H9 (cell line): ENCODE measurements around the gene LDB3. TPM values are rescaled to one million over a fixed set of nuclear protein-coding genes. Genes with fewer than 3 reads are reported as not detected.

Experiments
- DNase-seq: peaks from one replicate; pipeline ENCODE4 v3.0.0-alpha.2; 2017
- H2AFZ ChIP-seq: one replicate; pipeline ENCODE4 v1.6.1; 2013; ENCODE audit warnings: mild to moderate bottlenecking, low read length, control low read depth, moderate library complexity
- H2AK5ac ChIP-seq: 2 replicates; pipeline ENCODE4 v1.6.1; 2013; ENCODE audit warnings: low read length, control low read depth, mixed read lengths; ENCODE audit not compliant: insufficient read length
- H2BK120ac ChIP-seq: one replicate; pipeline ENCODE4 v1.6.1; 2013; ENCODE audit warnings: low read depth, mild to moderate bottlenecking, low read length, control low read depth, inconsistent platforms; ENCODE audit not compliant: poor library complexity, severe bottlenecking
- H2BK12ac ChIP-seq: 2 replicates; pipeline ENCODE4 v1.6.1; 2013; ENCODE audit warnings: low read length, control low read depth, mixed read lengths, low read depth; ENCODE audit not compliant: insufficient read length
- H2BK15ac ChIP-seq: 2 replicates; pipeline ENCODE4 v1.6.1; 2013; ENCODE audit warnings: low read depth, low read length, control low read depth
- H2BK20ac ChIP-seq: one replicate; pipeline ENCODE4 v1.6.1; 2013; ENCODE audit warnings: low read depth, mild to moderate bottlenecking, low read length, control low read depth, inconsistent platforms; ENCODE audit not compliant: poor library complexity, severe bottlenecking
- H2BK5ac ChIP-seq: 2 replicates; pipeline ENCODE4 v1.6.1; 2013; ENCODE audit warnings: low read length, control low read depth, mixed read lengths; ENCODE audit not compliant: insufficient read length
- H3K14ac ChIP-seq: 2 replicates; pipeline ENCODE4 v1.6.1; 2013; ENCODE audit warnings: low read length, control low read depth; ENCODE audit not compliant: insufficient read depth
- H3K18ac ChIP-seq: 2 replicates; pipeline ENCODE4 v1.6.1; 2013; ENCODE audit warnings: low read depth, mild to moderate bottlenecking, mixed read lengths, low read length, control low read depth; ENCODE audit not compliant: insufficient read length
- H3K23ac ChIP-seq: 2 replicates; pipeline ENCODE4 v1.6.1; 2013; ENCODE audit warnings: low read length, control low read depth, mixed read lengths, low read depth; ENCODE audit not compliant: insufficient read length
- H3K23me2 ChIP-seq: 2 replicates; pipeline ENCODE4 v1.6.1; 2013; ENCODE audit warnings: low read depth, mild to moderate bottlenecking, mixed read lengths, low read length, control low read depth; ENCODE audit not compliant: insufficient read length, poor library complexity, severe bottlenecking
- H3K27ac ChIP-seq: 2 replicates; pipeline ENCODE4 v1.5.1; 2013; ENCODE audit warnings: low read length, control low read depth, mixed read lengths, low read depth; ENCODE audit not compliant: insufficient read length
- H3K27me3 ChIP-seq: 2 replicates; pipeline ENCODE4 v1.6.1; 2013; ENCODE audit warnings: low read length, control low read depth, inconsistent platforms; ENCODE audit not compliant: insufficient read depth
- H3K4ac ChIP-seq: 2 replicates; pipeline ENCODE4 v1.6.1; 2013; ENCODE audit warnings: low read depth, mild to moderate bottlenecking, control low read depth, inconsistent platforms, low read length, moderate library complexity
- H3K4me1 ChIP-seq: 2 replicates; pipeline ENCODE4 v1.6.1; 2013; ENCODE audit warnings: low read length, control low read depth, inconsistent platforms; ENCODE audit not compliant: insufficient read depth
- H3K4me2 ChIP-seq: 2 replicates; pipeline ENCODE4 v1.6.1; 2013; ENCODE audit warnings: low read length, control low read depth, mixed read lengths; ENCODE audit not compliant: insufficient read length, insufficient read depth
- H3K56ac ChIP-seq: 2 replicates; pipeline ENCODE4 v1.6.1; 2013; ENCODE audit warnings: low read depth, mild to moderate bottlenecking, mixed read lengths, low read length, control low read depth; ENCODE audit not compliant: insufficient read length
- H3K79me1 ChIP-seq: 2 replicates; pipeline ENCODE4 v1.6.1; 2013; ENCODE audit warnings: low read depth, mild to moderate bottlenecking, moderate library complexity, low read length, control low read depth, inconsistent platforms; ENCODE audit not compliant: insufficient read depth, poor library complexity, severe bottlenecking
- H3K79me2 ChIP-seq: 2 replicates; pipeline ENCODE4 v1.6.1; 2013; ENCODE audit warnings: low read length, control low read depth, inconsistent platforms; ENCODE audit not compliant: insufficient read depth
- H3K9ac ChIP-seq: 2 replicates; pipeline ENCODE4 v1.6.1; 2013; ENCODE audit warnings: low read length, control low read depth, mixed read lengths; ENCODE audit not compliant: insufficient read length; ENCODE audit errors: extremely low read depth
- H3K9me3 ChIP-seq: one replicate; pipeline ENCODE4 v1.6.1; 2013; ENCODE audit warnings: low read depth, low read length, inconsistent platforms; ENCODE audit not compliant: control insufficient read depth
- H3T11ph ChIP-seq: one replicate; pipeline ENCODE4 v1.6.1; 2013; ENCODE audit warnings: mild to moderate bottlenecking, low read length, control low read depth, inconsistent platforms
- H4K20me1 ChIP-seq: one replicate; pipeline ENCODE4 v1.6.1; 2013; ENCODE audit not compliant: control insufficient read depth, insufficient read length, insufficient read depth
- H4K5ac ChIP-seq: 2 replicates; pipeline ENCODE4 v1.6.1; 2013; ENCODE audit warnings: low read depth, mild to moderate bottlenecking, mixed read lengths, low read length, control low read depth; ENCODE audit not compliant: insufficient read length
- H4K8ac ChIP-seq: replicated peaks from 2 replicates; pipeline ENCODE4 v1.6.1; 2013; ENCODE audit warnings: low read length, control low read depth, mixed read lengths, low read depth; ENCODE audit not compliant: insufficient read length
- H4K91ac ChIP-seq: 2 replicates; pipeline ENCODE4 v1.6.1; 2013; ENCODE audit warnings: low read depth, mild to moderate bottlenecking, moderate library complexity, mixed read lengths, low read length, control low read depth; ENCODE audit not compliant: insufficient read length
- H3K27ac Mint-ChIP-seq, 3 experiments: 2 replicates in 2 of 3; 3 replicates in 1 of 3; pipeline ENCODE4 v1.8.0; 2020 to 2021; ENCODE audit warnings: mixed read lengths in 3 of 3, mild to moderate bottlenecking in 1 of 3, moderate library complexity in 1 of 3
- H3K27me3 Mint-ChIP-seq: 2 replicates; pipeline ENCODE4 v1.8.0; 2021; ENCODE audit warnings: low read depth, mild to moderate bottlenecking, moderate library complexity, mixed read lengths
- H3K36me3 Mint-ChIP-seq, 3 experiments: 2 replicates in 2 of 3; 3 replicates in 1 of 3; pipeline ENCODE4 v1.8.0; 2020 to 2021; ENCODE audit warnings: low read depth in 3 of 3, mixed read lengths in 3 of 3; ENCODE audit not compliant: insufficient read depth in 1 of 3
- H3K4me1 Mint-ChIP-seq, 2 experiments: 2 replicates each; pipeline ENCODE4 v1.8.0; 2020; ENCODE audit warnings: mixed read lengths in 2 of 2
- H3K4me3 Mint-ChIP-seq, 2 experiments: 2 replicates in 1 of 2; 3 replicates in 1 of 2; pipeline ENCODE4 v1.8.0; 2020 to 2021; ENCODE audit warnings: mild to moderate bottlenecking in 2 of 2, mixed read lengths in 2 of 2, moderate library complexity in 1 of 2
- H3K9me3 Mint-ChIP-seq, 2 experiments: 2 replicates in 1 of 2; 3 replicates in 1 of 2; pipeline ENCODE4 v1.8.0; 2020; ENCODE audit warnings: mild to moderate bottlenecking in 2 of 2, mixed read lengths in 2 of 2, moderate library complexity in 1 of 2
- CTCF ChIP-seq: fragments of 200-600 bp; sonication (generic); conservative IDR thresholded peaks from 3 replicates; pipeline ENCODE4 v1.8.0; 2021; ENCODE audit warnings: antibody characterized with exemption, mild to moderate bottlenecking
- WGBS: extraction: QIAGEN DNeasy Blood & Tissue Kit; methylation state at CpG from one replicate; pipeline ENCODE4 v1.1.7; 2013; ENCODE audit warnings: missing lambda C conversion rate, low lambda C conversion rate, mixed read lengths; ENCODE audit not compliant: insufficient read length; ENCODE audit errors: extremely low coverage; 5-methylcytosine and 5-hydroxymethylcytosine counted together
- total RNA-seq: library from RNA; stranded (reverse); gene quantifications from 2 replicates; pipeline ENCODE4 v1.2.1, GENCODE V29; 2021

The LDB3 gene
- total RNA-seq, 1 experiment from 2014 or later, result 0.17 TPM

DNA sequence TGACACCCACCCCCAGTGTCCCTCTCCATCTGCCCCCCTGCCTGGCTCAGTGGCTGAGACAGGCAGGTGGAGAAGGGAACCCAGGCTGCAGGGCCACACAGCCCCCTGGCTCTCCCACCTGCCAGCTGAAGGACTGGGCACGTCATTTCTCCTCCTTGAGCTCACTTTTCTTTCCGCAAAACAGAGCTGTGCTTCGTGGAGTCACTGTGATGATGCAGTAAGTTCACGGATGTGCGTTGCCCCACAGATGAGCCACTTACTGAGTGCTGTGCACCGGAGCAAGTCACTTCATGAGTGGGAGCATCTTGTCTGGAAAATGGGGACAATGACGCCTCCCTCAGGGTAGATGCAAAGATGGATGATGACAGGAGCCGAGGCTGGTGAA is 11.3 kb upstream of the LDB3 start:
- H3K27me3 Mint-ChIP-seq, result no peaks in the 10 kb centered on the region; the same call in 1 of the 2 replicates
- H2AK5ac ChIP-seq, result no peak overlapping the region
- no peak for TF ChIP-seq CTCF
- H3K4ac ChIP-seq, result no peak overlapping the region
- no peak for DNase-seq
- H3K4me3 Mint-ChIP-seq, result no peak overlapping the region
- no peak overlapping the region for H4K8ac ChIP-seq
- no peak overlapping the region for H3K23ac ChIP-seq
- no peak overlapping the region for H3T11ph ChIP-seq
- H4K5ac ChIP-seq, result no peak overlapping the region
- H2BK12ac ChIP-seq, result no peak overlapping the region
- H3K18ac ChIP-seq, result no peak overlapping the region
- no peak overlapping the region for H2BK15ac ChIP-seq
- no peaks in the 10 kb centered on the region for H4K20me1 ChIP-seq
- H3K56ac ChIP-seq, result no peak overlapping the region
- no peaks in the 10 kb centered on the region for H3K79me2 ChIP-seq
- no peaks in the 10 kb centered on the region for H3K9me3 ChIP-seq
- peaks cover 11 to 13% of the 10 kb centered on the region in 2 experiments for H3K4me1 Mint-ChIP-seq
- WGBS, result no CpG with 5 or more reads among the region's 8 CpGs
- H3K9me3 Mint-ChIP-seq, result no peaks in the 10 kb centered on the region
- no peak overlapping the region for H2BK20ac ChIP-seq
- no peak overlapping the region for H3K4me2 ChIP-seq
- H3K79me1 ChIP-seq, result no peaks in the 10 kb centered on the region
- H2AFZ ChIP-seq, result no peak overlapping the region
- no peak overlapping the region for H4K91ac ChIP-seq
- H2BK5ac ChIP-seq, result no peak overlapping the region
- H3K27me3 ChIP-seq, result no peaks in the 10 kb centered on the region
- no peaks in the 10 kb centered on the region for H3K4me1 ChIP-seq
- H3K27ac Mint-ChIP-seq, result 0 out of 7 replicates have a peak overlapping the region, but pooled peaks of 1 of the 3 experiments have one; percentile 62
- no peak overlapping the region for H3K14ac ChIP-seq
- H2BK120ac ChIP-seq, result no peak overlapping the region
- no peak overlapping the region for H3K9ac ChIP-seq
- no peaks in the 10 kb centered on the region for H3K23me2 ChIP-seq
- no peak overlapping the region for H3K27ac ChIP-seq
- H3K36me3 Mint-ChIP-seq, result no peaks in the 10 kb centered on the region
